GM12892 (cell line): Measurements from ENCODE around the gene TNS3.

Source experiments
- POLR2A ChIP-seq: IDR thresholded peaks from 2 replicates; pipeline ENCODE4 v1.6.1; 2011; ENCODE audit warnings: low read depth, low read length, control low read depth
- POLR2AphosphoS5 ChIP-seq: IDR thresholded peaks from 2 replicates; pipeline ENCODE4 v1.6.1; 2011; ENCODE audit warnings: low read depth, low read length, control low read depth

- TF ChIP-seq POLR2A (no peak), POLR2AphosphoS5 (no peak)
Observed at GRCh38 chr7:47581804-47582763, at the start of gene TNS3.
